Putamen (tissue), 1 donor: Measurements from ENCODE around the gene ARPC2.

Experiments used
- DNase-seq: peaks from one replicate; pipeline ENCODE4 v3.0.0-alpha.2; 2016; ENCODE audit warnings: low spot score

The ARPC2 gene

GRCh38 chr2:218255446-218255845 is 38.5 kb downstream of the ARPC2 start:
- DNase-seq: no peak

GRCh38 chr2:218256612-218257350 is 39.8 kb downstream of the ARPC2 start:
- DNase-seq: no peak

- DNase-seq: no peak
Observed at GRCh38 chr2:218257390-218257981, 40.5 kb downstream of the ARPC2 start.

- DNase-seq: no peak
Observed at GRCh38 chr2:218259099-218259961, 42.3 kb downstream of the ARPC2 start.

- no peak for DNase-seq
Observed at GRCh38 chr2:218260166-218260565, 43.2 kb downstream of the ARPC2 start.

GRCh38 chr2:218260742-218261422 is 43.9 kb downstream of the ARPC2 start, which contains the start of gene GPBAR1:
TSS of gene GPBAR1 (plus strand) at chr2:218261015. CDS start at chr2:218262725, 1,710 bp downstream.
- DNase-seq: no peak

- no peak for DNase-seq
Observed at GRCh38 chr2:218261423-218262236, 44.6 kb downstream of the ARPC2 start.

GRCh38 chr2:218262237-218262600 is 45.2 kb downstream of the ARPC2 start:
- no peak for DNase-seq

- DNase-seq: no peak
Observed at GRCh38 chr2:218262631-218263586, 45.9 kb downstream of the ARPC2 start.

GRCh38 chr2:218263817-218264641 is 47.0 kb downstream of the ARPC2 start:
- DNase-seq: no peak

- DNase-seq: no peak
Observed at GRCh38 chr2:218264773-218265561, 48.0 kb downstream of the ARPC2 start.

GRCh38 chr2:218265626-218266025 is 48.6 kb downstream of the ARPC2 start:
- no peak for DNase-seq

- no peak for DNase-seq
Observed at GRCh38 chr2:218266316-218266979, 49.5 kb downstream of the ARPC2 start.

GRCh38 chr2:218267259-218267658 is 50.3 kb downstream of the ARPC2 start:
- DNase-seq: no peak

- DNase-seq: peak; percentile 100
Observed at GRCh38 chr2:218269900-218270720, 53.1 kb downstream of the ARPC2 start, which contains the start of the genes AAMP and PNKD. TSS of gene AAMP (minus strand) at chr2:218270137. CDS start at chr2:218270086, 51 bp downstream. TSS of gene PNKD (plus strand) at chr2:218270519. CDS start at chr2:218270536, 17 bp downstream.

- no peak for DNase-seq
Observed at GRCh38 chr2:218270721-218271486, 53.9 kb downstream of the ARPC2 start.
